Measurements from ENCODE around the gene CD52. TPM values are rescaled to one million over a fixed set of nuclear protein-coding genes. Genes with fewer than 3 reads are reported as not detected.

Gene CD52
- total RNA-seq, 2 experiments from 2014 or later = 582 to 608 TPM

DNA sequence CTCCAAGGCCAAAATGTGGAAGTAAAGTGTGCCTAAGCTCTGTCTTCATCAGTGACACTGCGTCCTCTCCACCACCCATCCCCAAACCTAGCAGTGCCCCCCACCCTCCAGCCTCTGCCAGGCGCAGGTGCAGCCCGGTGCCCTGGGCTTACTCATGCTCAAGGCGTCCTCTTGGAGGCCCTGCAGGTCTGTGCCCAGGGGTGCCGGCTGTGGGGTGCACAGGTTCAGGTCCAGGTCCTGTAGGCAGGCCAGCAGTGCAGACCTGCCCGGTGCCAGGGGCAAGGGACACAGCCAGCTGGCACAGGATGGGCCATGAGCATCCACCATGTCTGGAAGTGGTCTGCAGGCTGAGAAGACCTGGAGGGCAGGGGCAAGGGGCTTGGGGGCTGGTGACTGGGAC lies 49.7 kb downstream of the CD52 start:
- TF ChIP-seq, protein P1, sequence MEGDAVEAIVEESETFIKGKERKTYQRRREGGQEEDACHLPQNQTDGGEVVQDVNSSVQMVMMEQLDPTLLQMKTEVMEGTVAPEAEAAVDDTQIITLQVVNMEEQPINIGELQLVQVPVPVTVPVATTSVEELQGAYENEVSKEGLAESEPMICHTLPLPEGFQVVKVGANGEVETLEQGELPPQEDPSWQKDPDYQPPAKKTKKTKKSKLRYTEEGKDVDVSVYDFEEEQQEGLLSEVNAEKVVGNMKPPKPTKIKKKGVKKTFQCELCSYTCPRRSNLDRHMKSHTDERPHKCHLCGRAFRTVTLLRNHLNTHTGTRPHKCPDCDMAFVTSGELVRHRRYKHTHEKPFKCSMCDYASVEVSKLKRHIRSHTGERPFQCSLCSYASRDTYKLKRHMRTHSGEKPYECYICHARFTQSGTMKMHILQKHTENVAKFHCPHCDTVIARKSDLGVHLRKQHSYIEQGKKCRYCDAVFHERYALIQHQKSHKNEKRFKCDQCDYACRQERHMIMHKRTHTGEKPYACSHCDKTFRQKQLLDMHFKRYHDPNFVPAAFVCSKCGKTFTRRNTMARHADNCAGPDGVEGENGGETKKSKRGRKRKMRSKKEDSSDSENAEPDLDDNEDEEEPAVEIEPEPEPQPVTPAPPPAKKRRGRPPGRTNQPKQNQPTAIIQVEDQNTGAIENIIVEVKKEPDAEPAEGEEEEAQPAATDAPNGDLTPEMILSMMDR (IDR thresholded peaks at IDR 0.05) = no peak
- Mint-ChIP-seq H3K36me3 (ENCODE audit: low read depth) (no peaks in the 10 kb centered on the region), H3K27me3 (peaks cover 5% of the 10 kb centered on the region), H3K4me1 (ENCODE audit: low read depth) (peaks cover 55% of the 10 kb centered on the region), H3K4me3 (no peak overlapping the region), H3K9me3 (peaks cover 5% of the 10 kb centered on the region), H3K27ac (no peak overlapping the region)
- H3K27me3 ChIP-seq (ENCODE audit: control insufficient read depth in 1 of 2, insufficient read depth in 2 of 2, low read length in 2 of 2) = no peaks in the 10 kb centered on the region
- no peaks in the 10 kb centered on the region for H3K36me3 ChIP-seq (ENCODE audit: insufficient read depth, low read length)
- DNase-seq (no peak), ATAC-seq (ENCODE audit: poor library complexity) (no peak)
- H3K4me3 ChIP-seq (ENCODE audit: low read length) = no peak overlapping the region
- POLR2A ChIA-PET = interaction anchor here (1.2 to 1.7 kb wide), 2 partner anchors 11 to 83 kb away, joined by 3 to 6 read pairs; no protein-coding TSS in a partner anchor
- intact Hi-C loops (cut with DNase I, micrococcal nuclease) = loop anchor here in 1 of 2 experiments (10.0 kb wide), 1 partner anchor 203 kb away; the partner anchor contains the start of genes C1orf232 and ZNF593
- H3K27ac ChIP-seq (ENCODE audit: low read depth in 1 of 2, low read length in 2 of 2) = no peak overlapping the region
- CTCF ChIA-PET = interaction anchor here (1.3 kb wide), 1 partner anchor 26 kb away, joined by 3 read pairs; no protein-coding TSS in a partner anchor
- peaks cover 82% of the 10 kb centered on the region for H3K4me1 ChIP-seq (ENCODE audit: insufficient read depth, low read length)
- no peaks in the 10 kb centered on the region for H3K9me3 ChIP-seq (ENCODE audit: control insufficient read depth in 1 of 2, insufficient read depth in 1 of 2, low read length in 2 of 2)

DNA sequence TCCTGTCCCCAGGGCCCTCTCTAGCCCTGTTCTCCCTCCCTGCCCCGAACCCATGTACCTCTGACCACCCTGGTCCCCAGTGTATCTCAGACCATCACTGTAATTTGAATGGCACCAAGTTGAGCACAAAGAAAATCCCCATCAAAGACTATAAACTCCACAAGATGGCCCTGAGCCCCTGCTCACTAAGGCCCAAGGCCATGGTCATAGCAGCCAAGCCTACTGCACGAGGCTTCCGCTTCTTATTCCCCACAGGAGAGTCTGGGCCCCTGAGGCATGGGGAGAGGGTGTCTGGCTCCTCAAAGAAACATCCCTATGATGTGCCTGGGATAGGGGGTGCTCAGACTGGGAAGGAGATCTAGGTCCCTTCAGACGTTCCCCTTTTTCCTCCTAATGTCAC lies 50.2 kb downstream of the CD52 start:
- Histone ChIP-seq H3K27me3 (ENCODE audit: control insufficient read depth in 1 of 2, insufficient read depth in 2 of 2, low read length in 2 of 2) (no peaks in the 10 kb centered on the region), H3K36me3 (ENCODE audit: insufficient read depth, low read length) (no peaks in the 10 kb centered on the region), H3K27ac (ENCODE audit: low read depth in 1 of 2, low read length in 2 of 2) (no peak overlapping the region), H3K9me3 (ENCODE audit: control insufficient read depth in 1 of 2, insufficient read depth in 1 of 2, low read length in 2 of 2) (no peaks in the 10 kb centered on the region), H3K4me3 (ENCODE audit: low read length) (no peak overlapping the region), H3K4me1 (ENCODE audit: insufficient read depth, low read length) (peaks cover 82% of the 10 kb centered on the region)
- TF ChIP-seq, protein P1 (IDR thresholded peaks at IDR 0.05) = no peak
- DNase-seq = no peak
- Mint-ChIP-seq H3K4me1 (ENCODE audit: low read depth) (peaks cover 56% of the 10 kb centered on the region), H3K36me3 (ENCODE audit: low read depth) (no peaks in the 10 kb centered on the region), H3K27ac (no peak overlapping the region), H3K27me3 (peaks cover 5% of the 10 kb centered on the region), H3K4me3 (no peak overlapping the region), H3K9me3 (peaks cover 5% of the 10 kb centered on the region)
- ChIA-PET CTCF (interaction anchor here (2.2 kb wide), 1 partner anchor 49 kb away, joined by 6 read pairs; no protein-coding TSS in a partner anchor), POLR2A (interaction anchor here (1.2 to 1.7 kb wide), 2 partner anchors 10 to 84 kb away, joined by 3 to 6 read pairs; no protein-coding TSS in a partner anchor)
- intact Hi-C loops (cut with DNase I, micrococcal nuclease) = loop anchor here in 1 of 2 experiments (10.0 kb wide), 1 partner anchor 203 kb away; the partner anchor contains the start of genes C1orf232 and ZNF593
- no peak for ATAC-seq (ENCODE audit: poor library complexity)

DNA sequence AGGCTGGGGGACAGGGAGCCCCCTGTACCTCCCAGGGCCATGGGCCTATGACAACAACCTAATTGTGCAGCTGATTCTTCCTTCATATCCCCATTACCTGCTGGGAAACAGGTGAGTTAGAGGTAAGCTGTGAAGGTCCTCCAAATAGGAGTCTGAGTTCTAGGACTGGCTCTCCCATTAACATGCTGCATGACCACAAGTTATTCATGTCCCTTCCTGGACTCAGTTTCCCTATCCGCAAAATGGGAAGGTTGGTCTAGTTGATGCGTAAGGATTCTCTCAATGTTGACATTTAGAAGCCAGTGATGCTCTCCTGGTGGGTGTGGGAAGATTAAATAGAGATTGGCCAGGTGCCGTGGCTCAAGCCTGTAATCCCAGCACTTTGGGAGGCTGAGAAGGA lies 50.7 kb downstream of the CD52 start:
- ChIA-PET CTCF (interaction anchor here (2.2 kb wide), 1 partner anchor 49 kb away, joined by 6 read pairs; no protein-coding TSS in a partner anchor), POLR2A (interaction anchor here (1.2 to 1.7 kb wide), 2 partner anchors 10 to 85 kb away, joined by 3 to 6 read pairs; no protein-coding TSS in a partner anchor)
- Histone ChIP-seq H3K4me3 (ENCODE audit: low read length) (no peak overlapping the region), H3K36me3 (ENCODE audit: insufficient read depth, low read length) (no peaks in the 10 kb centered on the region), H3K4me1 (ENCODE audit: insufficient read depth, low read length) (peaks cover 82% of the 10 kb centered on the region), H3K27me3 (ENCODE audit: control insufficient read depth in 1 of 2, insufficient read depth in 2 of 2, low read length in 2 of 2) (no peaks in the 10 kb centered on the region), H3K27ac (ENCODE audit: low read depth in 1 of 2, low read length in 2 of 2) (no peak overlapping the region), H3K9me3 (ENCODE audit: control insufficient read depth in 1 of 2, insufficient read depth in 1 of 2, low read length in 2 of 2) (no peaks in the 10 kb centered on the region)
- no peak for ATAC-seq (ENCODE audit: poor library complexity)
- no peak overlapping the region for H3K27ac Mint-ChIP-seq
- H3K36me3 Mint-ChIP-seq (ENCODE audit: low read depth) = no peaks in the 10 kb centered on the region
- H3K9me3 Mint-ChIP-seq = peaks cover 5% of the 10 kb centered on the region
- TF ChIP-seq, protein P1 (IDR thresholded peaks at IDR 0.05) = no peak
- peaks cover 5% of the 10 kb centered on the region for H3K27me3 Mint-ChIP-seq
- H3K4me1 Mint-ChIP-seq (ENCODE audit: low read depth) = peaks cover 56% of the 10 kb centered on the region
- intact Hi-C loops (cut with DNase I, micrococcal nuclease) = loop anchor here in 1 of 2 experiments (10.0 kb wide), 1 partner anchor 204 kb away; the partner anchor contains the start of genes C1orf232 and ZNF593
- DNase-seq = no peak
- no peak overlapping the region for H3K4me3 Mint-ChIP-seq

Other genes starting within 250 kb of the CD52 start
- gene PDIK1L, start 206.1 kb upstream of the CD52 start, total RNA-seq = 1 to 10 TPM; 9.5 to 9.9 TPM
- not detected for gene FAM110D, start 158.9 kb upstream of the CD52 start, total RNA-seq
- gene C1orf232, start 149.0 kb upstream of the CD52 start, total RNA-seq = not detected
- gene ZNF593, start 148.1 kb upstream of the CD52 start, total RNA-seq = 1 to 10 TPM; 5.0 to 6.6 TPM
- gene ZNF593OS, start 146.1 kb upstream of the CD52 start, total RNA-seq = not detected
- 1 to 10 TPM; 2.3 to 3.6 TPM for gene CNKSR1, start 140.5 kb upstream of the CD52 start, total RNA-seq
- not detected for gene CATSPER4, start 127.4 kb upstream of the CD52 start, total RNA-seq
- gene CEP85, start 83.8 kb upstream of the CD52 start, total RNA-seq = 1 to 10 TPM; 7.6 to 8.4 TPM
- gene SH3BGRL3, start 37.9 kb upstream of the CD52 start, total RNA-seq = 100 to 1,000 TPM; 178 to 193 TPM
- gene UBXN11, start 11.3 kb upstream of the CD52 start, total RNA-seq = 10 to 100 TPM; 39.3 to 42.3 TPM
- 1 to 10 TPM; 1.3 to 1.4 TPM for gene CRYBG2, start 36.2 kb downstream of the CD52 start, total RNA-seq
- gene ZNF683, start 54.8 kb downstream of the CD52 start, total RNA-seq = under 1 TPM in 1 of 2 experiments, not detected in 1; 0.41 TPM
- not detected for gene LIN28A, start 92.9 kb downstream of the CD52 start, total RNA-seq
- gene DHDDS, start 114.4 kb downstream of the CD52 start, total RNA-seq = 10 to 100 TPM; 26.3 to 26.8 TPM
- 100 to 1,000 TPM; 323 to 330 TPM for gene HMGN2, start 154.5 kb downstream of the CD52 start, total RNA-seq
- 10 to 100 TPM; 29.1 to 29.6 TPM for gene RPS6KA1, start 211.8 kb downstream of the CD52 start, total RNA-seq